ENCODE results near the gene HES4.

GRCh38 chr1:1023700-1024099, 23.8 kb upstream of the HES4 start:
- no peak for TF ChIP-seq CTCF (optimal IDR thresholded peaks at IDR 0.05 in 1 of 3, IDR thresholded peaks at IDR 0.05 in 1 of 3, conservative IDR thresholded peaks at IDR 0.05 in 1 of 3; ENCODE audit: extremely low read depth in 1 of 3, insufficient read depth in 2 of 3, low read length in 3 of 3)
- TF ChIP-seq EZH2 (IDR thresholded peaks at IDR 0.05; ENCODE audit: low read length) = no peak
